ENCODE measurements around the gene FANCI.

GRCh38 chr15:89323825-89324224, 80.0 kb downstream of the FANCI start:
- TF ChIP-seq USF1 (IDR thresholded peaks at IDR 0.05): no peak
- TF ChIP-seq MAX (IDR thresholded peaks at IDR 0.05): no peak
- no peak for TF ChIP-seq TEAD4 (IDR thresholded peaks at IDR 0.05)
- TF ChIP-seq TAF1 (IDR thresholded peaks at IDR 0.05; ENCODE audit: low read depth): no peak
- TF ChIP-seq EP300 (IDR thresholded peaks at IDR 0.05; ENCODE audit: borderline replicate concordance): no peak
- no peak for TF ChIP-seq EGR1 (IDR thresholded peaks at IDR 0.05)
- no peak for TF ChIP-seq REST (IDR thresholded peaks at IDR 0.05; ENCODE audit: low read depth)
- no peak for TF ChIP-seq YY1 (IDR thresholded peaks at IDR 0.05; ENCODE audit: low read depth)
- TF ChIP-seq RAD21 (IDR thresholded peaks at IDR 0.05; ENCODE audit: low read depth): no peak
